ENCODE measurements around the gene LRFN2. TPM values are rescaled to one million over a fixed set of nuclear protein-coding genes. Genes with fewer than 3 reads are reported as not detected.

Gene LRFN2
- total RNA-seq, 8 experiments from 2014 or later: 0.10 to 5.1 (median 4.2) TPM; not detected in 1

DNA sequence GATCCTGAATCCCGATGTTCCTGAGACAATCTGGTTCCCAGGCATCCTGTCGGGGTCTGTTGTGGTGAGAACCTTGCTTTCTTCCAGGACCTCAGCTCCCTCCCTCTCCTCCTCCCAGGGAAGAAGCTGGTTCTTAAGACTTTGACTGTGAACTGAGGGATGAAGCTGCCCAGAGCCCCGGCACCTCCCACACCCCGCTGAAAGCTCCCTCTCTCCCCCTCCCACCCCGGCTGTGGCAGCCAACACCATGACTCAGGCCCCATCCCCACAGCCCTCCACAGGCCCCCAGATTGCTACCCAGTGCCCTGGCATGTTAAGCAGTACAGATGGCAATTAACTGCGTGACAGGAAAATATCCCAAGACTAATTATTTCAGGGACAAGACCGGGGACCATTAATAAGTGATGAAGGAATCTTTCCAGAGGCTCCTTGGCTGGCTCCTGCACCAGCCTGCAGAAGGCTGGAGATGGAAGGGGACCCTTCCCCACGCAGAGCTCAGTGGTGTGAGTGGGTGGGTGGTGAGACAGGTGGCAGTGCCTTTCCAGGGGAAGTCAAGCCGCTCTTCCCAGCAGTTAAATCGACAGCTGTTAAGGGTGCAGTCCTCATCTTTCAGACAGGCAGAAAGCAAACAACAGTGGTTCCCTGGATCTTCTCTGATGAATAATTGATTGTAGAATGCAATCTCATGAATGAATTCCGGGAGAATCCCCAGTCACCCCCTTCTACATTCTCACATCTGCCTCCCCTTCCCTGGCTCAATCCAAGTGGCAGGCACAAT, 237.9 kb downstream of the LRFN2 start:
- 0 to 77% (median 26%) methylated on average over 2 to 3 of the region's 11 CpGs; no CpG with 5 or more reads in 6 of the 10 experiments for WGBS, 10 experiments
- in situ Hi-C loops (cut with MboI; ENCODE audit: low pct_unique_long_range_greater_than_20kb in 2 of 9, low sequenced_read_pairs in 9 of 9, unreplicated experiment in 9 of 9): no loop called here
- peak; percentile 14 to 75 (median 70) for ATAC-seq (replicated peaks in 6 of 8)

DNA sequence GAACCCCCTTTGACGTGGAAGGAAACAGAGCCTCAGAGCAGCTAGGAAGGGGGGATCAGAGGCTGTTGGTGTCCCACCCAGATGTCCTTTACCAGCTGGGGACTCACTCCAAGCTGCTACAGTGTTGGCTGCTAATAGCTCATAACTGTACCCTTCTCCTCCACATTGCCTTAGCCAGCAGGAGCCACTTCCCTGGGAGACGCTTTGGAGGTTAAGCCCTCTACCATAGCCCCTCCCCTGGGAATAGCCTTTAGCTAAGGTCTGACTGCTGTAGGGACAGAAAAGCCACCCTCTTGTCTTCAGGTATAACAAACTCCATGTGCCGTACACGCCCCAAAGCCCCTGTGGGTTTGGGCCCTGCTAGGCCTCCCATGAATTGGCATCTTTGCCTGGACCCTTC, 238.6 kb downstream of the LRFN2 start:
- H3K27ac ChIP-seq: no peak overlapping the region
- H3K4me1 ChIP-seq (replicated peaks in 1 of 2): peaks cover 60 to 64% of the 10 kb centered on the region in 2 donors
- 20 to 93% (median 73%) methylated on average over 1 to 3 of the region's 4 CpGs; no CpG with 5 or more reads in 4 of the 10 experiments for WGBS, 10 experiments
- in situ Hi-C loops (cut with MboI; ENCODE audit: low pct_unique_long_range_greater_than_20kb in 2 of 9, low sequenced_read_pairs in 9 of 9, unreplicated experiment in 9 of 9): no loop called here
- no peak overlapping the region for H3K4me3 ChIP-seq
- ATAC-seq (replicated peaks in 6 of 8): no peak

More for the DNA sequence above, 237.9 kb downstream of the LRFN2 start:
- Histone ChIP-seq H3K27ac (peak overlapping the region; percentile 57 to 64), H3K4me1 (replicated peaks in 1 of 2) (peaks cover 57 to 62% of the 10 kb centered on the region in 2 donors), H3K4me3 (no peak overlapping the region)

GRCh38 chr6:40347571-40348011, 239.6 kb downstream of the LRFN2 start:
- peak overlapping the region in 1 of 2 donors; percentile 20 for H3K27ac ChIP-seq
- no peak overlapping the region for H3K4me3 ChIP-seq
- in situ Hi-C loops (cut with MboI; ENCODE audit: low pct_unique_long_range_greater_than_20kb in 2 of 9, low sequenced_read_pairs in 9 of 9, unreplicated experiment in 9 of 9): no loop called here
- WGBS, 10 experiments: 21 to 40% methylated on average over 1 to 2 of the region's 5 CpGs; no CpG with 5 or more reads in 8 of the 10 experiments
- H3K4me1 ChIP-seq (replicated peaks in 1 of 2): peaks cover 57 to 58% of the 10 kb centered on the region in 2 donors
- peak in 5 of 8 experiments; percentile 13 to 47 (median 44) for ATAC-seq (replicated peaks in 6 of 8)

- in situ Hi-C loops (cut with MboI; ENCODE audit: low pct_unique_long_range_greater_than_20kb in 2 of 9, low sequenced_read_pairs in 9 of 9, unreplicated experiment in 9 of 9): no loop called here
- Histone ChIP-seq H3K4me3 (no peak overlapping the region), H3K4me1 (replicated peaks in 1 of 2) (peaks cover 71 to 72% of the 10 kb centered on the region in 2 donors), H3K27ac (no peak overlapping the region)
- 71 to 100% (median 80%) methylated on average over 1 to 5 of the region's 6 CpGs; no CpG with 5 or more reads in 2 of the 10 experiments for WGBS, 10 experiments
- ATAC-seq (replicated peaks in 6 of 8): no peak
These were observed 240.9 kb downstream of the LRFN2 start for GRCh38 chr6:40346246-40346645.

GRCh38 chr6:40344566-40345167, 242.5 kb downstream of the LRFN2 start:
- Histone ChIP-seq H3K4me1 (replicated peaks in 1 of 2) (peaks cover 72 to 73% of the 10 kb centered on the region in 2 donors), H3K4me3 (no peak overlapping the region), H3K27ac (peak overlapping the region in 1 of 2 donors; percentile 3)
- in situ Hi-C loops (cut with MboI; ENCODE audit: low pct_unique_long_range_greater_than_20kb in 2 of 9, low sequenced_read_pairs in 9 of 9, unreplicated experiment in 9 of 9): no loop called here
- ATAC-seq (replicated peaks in 6 of 8): peak in 6 of 8 experiments; percentile 6 to 29 (median 17)
- WGBS, 10 experiments: 13 to 100% (median 83%) methylated on average over 1 to 3 of the region's 6 CpGs; no CpG with 5 or more reads in 7 of the 10 experiments

- WGBS, 10 experiments: 8 to 60% (median 49%) methylated on average over 1 to 3 of the region's 7 CpGs; no CpG with 5 or more reads in 4 of the 10 experiments
- H3K27ac ChIP-seq: peak overlapping the region in 1 of 2 donors; percentile 3
- in situ Hi-C loops (cut with MboI; ENCODE audit: low pct_unique_long_range_greater_than_20kb in 2 of 9, low sequenced_read_pairs in 9 of 9, unreplicated experiment in 9 of 9): no loop called here
These were observed 243.1 kb downstream of the LRFN2 start for GRCh38 chr6:40343877-40344565.

GRCh38 chr6:40343318-40343876, 243.8 kb downstream of the LRFN2 start:
- H3K4me1 ChIP-seq (replicated peaks in 1 of 2): peaks cover 60 to 61% of the 10 kb centered on the region in 2 donors
- in situ Hi-C loops (cut with MboI; ENCODE audit: low pct_unique_long_range_greater_than_20kb in 2 of 9, low sequenced_read_pairs in 9 of 9, unreplicated experiment in 9 of 9): no loop called here
- WGBS, 10 experiments: 80 to 100% (median 93%) methylated on average over 1 of the region's 2 CpGs; no CpG with 5 or more reads in 6 of the 10 experiments
- no peak overlapping the region for H3K27ac ChIP-seq
- no peak for ATAC-seq (replicated peaks in 6 of 8)
- H3K4me3 ChIP-seq: no peak overlapping the region

More at GRCh38 chr6:40343877-40344565, 243.1 kb downstream of the LRFN2 start:
- H3K4me3 ChIP-seq: no peak overlapping the region
- ATAC-seq (replicated peaks in 6 of 8): peak in 1 of 8 experiments; percentile 17
- H3K4me1 ChIP-seq (replicated peaks in 1 of 2): peaks cover 66 to 67% of the 10 kb centered on the region in 2 donors

GRCh38 chr6:40342723-40343122, 244.4 kb downstream of the LRFN2 start:
- 50 to 100% (median 97%) methylated on average over 1 to 6 of the region's 6 CpGs; no CpG with 5 or more reads in 3 of the 10 experiments for WGBS, 10 experiments

DNA sequence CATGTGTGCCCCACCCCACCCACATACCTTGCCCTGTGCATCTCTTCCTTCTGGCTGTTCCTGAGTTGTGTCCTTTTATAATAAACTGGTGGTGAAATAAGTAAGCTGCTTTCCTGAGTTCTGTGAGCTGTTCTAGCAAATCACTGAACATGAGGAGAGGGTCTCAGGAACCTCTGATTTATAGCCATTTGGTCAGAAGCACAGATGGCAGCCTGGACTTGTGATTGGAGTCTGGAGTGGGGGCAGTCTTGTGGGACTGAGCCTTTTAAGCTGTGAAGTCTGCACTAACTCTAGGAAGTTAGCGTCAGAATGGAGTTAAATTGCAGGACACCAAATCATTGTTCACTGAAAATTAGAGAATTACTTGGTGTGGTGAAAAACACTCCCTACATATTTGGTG, 245.4 kb downstream of the LRFN2 start:
- H3K4me3 ChIP-seq: no peak overlapping the region
- 0 to 43% methylated on average over 1 of the region's 1 CpG; no CpG with 5 or more reads in 8 of the 10 experiments for WGBS, 10 experiments
- ATAC-seq (replicated peaks in 6 of 8): no peak
- H3K27ac ChIP-seq: no peak overlapping the region
- peaks cover 54 to 56% of the 10 kb centered on the region in 2 donors for H3K4me1 ChIP-seq (replicated peaks in 1 of 2)
- in situ Hi-C loops (cut with MboI; ENCODE audit: low pct_unique_long_range_greater_than_20kb in 2 of 9, low sequenced_read_pairs in 9 of 9, unreplicated experiment in 9 of 9): no loop called here

More at GRCh38 chr6:40342723-40343122, 244.4 kb downstream of the LRFN2 start:
- H3K4me1 ChIP-seq (replicated peaks in 1 of 2): peaks cover 54 to 56% of the 10 kb centered on the region in 2 donors
- in situ Hi-C loops (cut with MboI; ENCODE audit: low pct_unique_long_range_greater_than_20kb in 2 of 9, low sequenced_read_pairs in 9 of 9, unreplicated experiment in 9 of 9): no loop called here
- H3K27ac ChIP-seq: no peak overlapping the region
- H3K4me3 ChIP-seq: no peak overlapping the region
- no peak for ATAC-seq (replicated peaks in 6 of 8)
